HepG2 (cell line): Measurements from ENCODE around the gene WDR31. TPM values are rescaled to one million over a fixed set of nuclear protein-coding genes. Genes with fewer than 3 reads are reported as not detected.

Experiments
- EEA1 ChIP-seq: sonication (generic); formaldehyde crosslinking; IDR thresholded peaks from 2 replicates; pipeline ENCODE4 v1.5.1; 2020; ENCODE audit warnings: mild to moderate bottlenecking, missing genetic modification reagents, borderline replicate concordance
- FOXJ3 ChIP-seq: sonication (generic); formaldehyde crosslinking; IDR thresholded peaks from 2 replicates; pipeline ENCODE4 v1.4.0; 2020; ENCODE audit warnings: missing genetic modification reagents, mild to moderate bottlenecking, borderline replicate concordance
- KMT2A ChIP-seq: sonication (generic); formaldehyde crosslinking; IDR thresholded peaks from 2 replicates; pipeline ENCODE4 v1.4.0; 2020; ENCODE audit warnings: missing genetic modification reagents
- MATR3 ChIP-seq: sonication (generic); formaldehyde crosslinking; IDR thresholded peaks from 2 replicates; pipeline ENCODE4 v1.4.0; 2020; ENCODE audit warnings: missing genetic modification reagents
- RCOR2 ChIP-seq: IDR thresholded peaks from 2 replicates; pipeline ENCODE4 v1.6.1; 2016; ENCODE audit warnings: missing biosample characterization, missing genetic modification reagents
- SMAD1 ChIP-seq: sonication (generic); formaldehyde crosslinking; IDR thresholded peaks from 2 replicates; pipeline ENCODE4 v1.4.0; 2020; ENCODE audit warnings: missing genetic modification reagents, low read depth, mild to moderate bottlenecking, borderline replicate concordance
- TAF1 ChIP-seq: sonication (generic); formaldehyde crosslinking; IDR thresholded peaks from 2 replicates; pipeline ENCODE4 v1.4.0; 2020; ENCODE audit warnings: missing genetic modification reagents
- TBX3 ChIP-seq: fragments of 450-650 bp; IDR thresholded peaks from 2 replicates; pipeline ENCODE4 v1.6.1; 2017; ENCODE audit warnings: antibody characterized with exemption, mild to moderate bottlenecking, inconsistent platforms, borderline replicate concordance
- ZBTB49 ChIP-seq: sonication (generic); formaldehyde crosslinking; IDR thresholded peaks from 2 replicates; pipeline ENCODE4 v1.4.0; 2020; ENCODE audit warnings: missing genetic modification reagents, borderline replicate concordance
- ZFP36L2 ChIP-seq: sonication (generic); formaldehyde crosslinking; IDR thresholded peaks from 2 replicates; pipeline ENCODE4 v1.4.0; 2020; ENCODE audit warnings: missing genetic modification reagents
- ZHX2 ChIP-seq, 2 experiments: sonication (generic) in 1 of 2; formaldehyde crosslinking in 1 of 2; IDR thresholded peaks; 2 replicates each; pipeline versions ENCODE4 v1.6.1 to v1.9.0; 2014 to 2022; ENCODE audit warnings: antibody characterized with exemption in 1 of 2, borderline replicate concordance in 1 of 2, inconsistent platforms in 1 of 2, low read depth in 1 of 2, missing genetic modification reagents in 1 of 2
- ZNF280B ChIP-seq: sonication (generic); formaldehyde crosslinking; IDR thresholded peaks from 2 replicates; pipeline ENCODE4 v1.5.0; 2020; ENCODE audit warnings: missing genetic modification reagents, mild to moderate bottlenecking, borderline replicate concordance
- ZNF326 ChIP-seq: sonication (generic); formaldehyde crosslinking; IDR thresholded peaks from 2 replicates; pipeline ENCODE4 v1.4.0; 2020; ENCODE audit warnings: missing genetic modification reagents, borderline replicate concordance
- ZNF350 ChIP-seq: sonication (generic); formaldehyde crosslinking; IDR thresholded peaks from 2 replicates; pipeline ENCODE4 v1.4.0; 2020; ENCODE audit warnings: mild to moderate bottlenecking, low read depth, missing genetic modification reagents, borderline replicate concordance
- ZNF546 ChIP-seq: sonication (generic); formaldehyde crosslinking; conservative IDR thresholded peaks from 2 replicates; pipeline ENCODE4 v1.8.1; 2023; ENCODE audit warnings: mild to moderate bottlenecking, missing genetic modification reagents
- ZNF605 ChIP-seq: sonication (generic); formaldehyde crosslinking; IDR thresholded peaks from 2 replicates; pipeline ENCODE4 v1.8.0; 2022; ENCODE audit warnings: mild to moderate bottlenecking, missing genetic modification reagents
- ZNF672 ChIP-seq: sonication (generic); formaldehyde crosslinking; IDR thresholded peaks from 2 replicates; pipeline ENCODE4 v1.8.1; 2022; ENCODE audit warnings: missing genetic modification reagents
- ZNF740 ChIP-seq: sonication (generic); formaldehyde crosslinking; IDR thresholded peaks from 2 replicates; pipeline ENCODE4 v1.4.0; 2020; ENCODE audit warnings: missing genetic modification reagents
- polyA plus RNA-seq, 8 experiments: library from polyadenylated mRNA; depleted of rRNA in 3 of 8; stranded (reverse) in 7 of 8; unstranded in 1 of 8; fragments of >200 nt; fragmentation: Illumina TruSeq in 4 of 8; extraction: Trizol in 4 of 8; gene quantifications; 2 replicates each; pipeline versions ENCODE4 v1.2.1 to v1.2.3, GENCODE V29; 2011 to 2016; ENCODE audit warnings: low read depth in 4 of 8, missing spikeins in 1 of 8, mixed read lengths in 1 of 8; ENCODE audit not compliant: insufficient read depth in 1 of 8
- total RNA-seq, 5 experiments: library from RNA; depleted of rRNA; stranded (reverse); fragments of >200 nt; fragmentation: Illumina TruSeq; extraction: Trizol; gene quantifications; 2 replicates each; pipeline ENCODE4 v1.2.3, GENCODE V29; 2016; ENCODE audit warnings: low read depth in 1 of 5

The WDR31 gene
- total and polyA plus RNA-seq, 2 of the 13 experiments (the other 11 are each of a cell fraction or from before 2014, with no cell fraction given) = 0.33 to 1.7 TPM

- peak; percentile 76 for TF ChIP-seq ZHX2 (IDR thresholded peaks at IDR 0.05; ENCODE audit: low read depth)
- no peak; the same call in 1 of the 2 replicates for TF ChIP-seq ZHX2 (CRISPR knock-in tag; IDR thresholded peaks at IDR 0.05; ENCODE audit: borderline replicate concordance)
- TF ChIP-seq RCOR2 (CRISPR knock-in tag) = 0 out of 2 replicates have a peak, but pooled peaks have one; percentile 35
- TF ChIP-seq TBX3 = peak; percentile 31; the same call in 1 of the 2 replicates
- TF ChIP-seq ZNF280B (CRISPR knock-in tag) = no peak; the same call in 1 of the 2 replicates
- TF ChIP-seq MATR3 (CRISPR knock-in tag) = no peak
- peak; percentile 97 for TF ChIP-seq KMT2A (CRISPR knock-in tag)
- TF ChIP-seq EEA1 (CRISPR knock-in tag) = no peak
- TF ChIP-seq ZNF350 (CRISPR knock-in tag) = peak; percentile 88
- peak; percentile 71; the same call in 1 of the 2 replicates for TF ChIP-seq TAF1 (CRISPR knock-in tag)
- peak; percentile 89 for TF ChIP-seq ZNF605
- no peak; the same call in 1 of the 2 replicates for TF ChIP-seq ZNF672
- peak; percentile 26; the same call in 1 of the 2 replicates for TF ChIP-seq FOXJ3 (CRISPR knock-in tag)
- TF ChIP-seq SMAD1 (CRISPR knock-in tag) = peak; percentile 41; the same call in 1 of the 2 replicates
- TF ChIP-seq ZNF326 (CRISPR knock-in tag) = no peak
- no peak for TF ChIP-seq ZBTB49 (CRISPR knock-in tag)
- TF ChIP-seq ZFP36L2 (CRISPR knock-in tag) = no peak
- TF ChIP-seq ZNF740 = peak; percentile 71; the same call in 1 of the 2 replicates
- TF ChIP-seq ZNF546 = no peak
Measured at GRCh38 chr9:113340011-113340699, at the start of gene WDR31 (continued).
